ENCODE measurements around the gene GSAP. TPM values are rescaled to one million over a fixed set of nuclear protein-coding genes. Genes with fewer than 3 reads are reported as not detected.

GSAP gene
- total and polyA plus RNA-seq, 9 donors: 4.0 to 19.4 (median 11.2) TPM

- H3K4me1 ChIP-seq (ENCODE audit: insufficient read depth): no peaks in the 10 kb centered on the region
- no peaks in the 10 kb centered on the region for H3K36me3 ChIP-seq
- no peak overlapping the region for H3K4me3 ChIP-seq
- no peaks in the 10 kb centered on the region for H3K27me3 ChIP-seq
- no peaks in the 10 kb centered on the region for H3K9me3 ChIP-seq
- 80 to 85% (median 85%) methylated on average over 2 of the region's 2 CpGs for WGBS, 3 donors
- no peak for DNase-seq
- intact Hi-C loops (cut with DNase I): loop anchor here in 1 of 4 donors (5.0 kb wide), 1 partner anchor 688 kb away; no protein-coding TSS in a partner anchor
- TF ChIP-seq EP300 (IDR thresholded peaks at IDR 0.05) (no peak), POLR2A (IDR thresholded peaks at IDR 0.05) (no peak), CTCF (IDR thresholded peaks at IDR 0.05) (no peak)
- no peak overlapping the region for H3K27ac ChIP-seq
Observed at GRCh38 chr7:77368974-77369373, 47.2 kb downstream of the GSAP start.

- Histone ChIP-seq H3K4me3 (no peak overlapping the region), H3K36me3 (no peaks in the 10 kb centered on the region), H3K27ac (no peak overlapping the region), H3K4me1 (ENCODE audit: insufficient read depth) (no peaks in the 10 kb centered on the region), H3K27me3 (no peaks in the 10 kb centered on the region), H3K9me3 (no peaks in the 10 kb centered on the region)
- DNase-seq: no peak
- 91 to 94% (median 92%) methylated on average over 4 of the region's 4 CpGs for WGBS, 3 donors
- intact Hi-C loops (cut with DNase I): loop anchor here in 1 of 4 donors (5.0 kb wide), 1 partner anchor 689 kb away; no protein-coding TSS in a partner anchor
- TF ChIP-seq EP300 (IDR thresholded peaks at IDR 0.05): no peak
- no peak for TF ChIP-seq POLR2A (IDR thresholded peaks at IDR 0.05)
- TF ChIP-seq CTCF (IDR thresholded peaks at IDR 0.05): no peak
Observed at GRCh38 chr7:77367976-77368375, 48.2 kb downstream of the GSAP start.

- Histone ChIP-seq H3K4me3 (no peak overlapping the region), H3K27ac (no peak overlapping the region), H3K36me3 (no peaks in the 10 kb centered on the region), H3K4me1 (ENCODE audit: insufficient read depth) (no peaks in the 10 kb centered on the region), H3K9me3 (no peaks in the 10 kb centered on the region), H3K27me3 (no peaks in the 10 kb centered on the region)
- no peak for TF ChIP-seq EP300 (IDR thresholded peaks at IDR 0.05)
- TF ChIP-seq CTCF (IDR thresholded peaks at IDR 0.05): no peak
- TF ChIP-seq POLR2A (IDR thresholded peaks at IDR 0.05): no peak
- WGBS, 3 donors: 43 to 63% (median 50%) methylated on average over 1 of the region's 1 CpG
- DNase-seq: no peak
- intact Hi-C loops (cut with DNase I): no loop called here
Observed at GRCh38 chr7:77362905-77363304, 53.2 kb downstream of the GSAP start.

- H3K27me3 ChIP-seq: no peaks in the 10 kb centered on the region
- H3K4me3 ChIP-seq: no peak overlapping the region
- WGBS, 3 donors: 89 to 94% (median 90%) methylated on average over 3 of the region's 3 CpGs
- TF ChIP-seq POLR2A (IDR thresholded peaks at IDR 0.05): no peak
- TF ChIP-seq CTCF (IDR thresholded peaks at IDR 0.05): no peak
- TF ChIP-seq EP300 (IDR thresholded peaks at IDR 0.05): no peak
- no peaks in the 10 kb centered on the region for H3K9me3 ChIP-seq
- no peaks in the 10 kb centered on the region for H3K4me1 ChIP-seq (ENCODE audit: insufficient read depth)
- H3K36me3 ChIP-seq: no peaks in the 10 kb centered on the region
- intact Hi-C loops (cut with DNase I): no loop called here
- H3K27ac ChIP-seq: no peak overlapping the region
- no peak for DNase-seq
Observed at GRCh38 chr7:77360969-77361368, 55.2 kb downstream of the GSAP start.

Measured in ovary (tissue), 9 donors.